HG02973 (cell line): ENCODE data around the gene GPI.
"Not testable (repeated sequence)": the region's sequence is repeated elsewhere in the genome, so short reads cannot be mapped to it uniquely, and the experiment has no call there.

Experiments
- ATAC-seq: cut with Tn5 transposase; IDR thresholded peaks from one replicate; pipeline ENCODE4 v1.9.1; 2021; ENCODE audit warnings: moderate library complexity; ENCODE audit not compliant: unreplicated experiment

The GPI gene

DNA sequence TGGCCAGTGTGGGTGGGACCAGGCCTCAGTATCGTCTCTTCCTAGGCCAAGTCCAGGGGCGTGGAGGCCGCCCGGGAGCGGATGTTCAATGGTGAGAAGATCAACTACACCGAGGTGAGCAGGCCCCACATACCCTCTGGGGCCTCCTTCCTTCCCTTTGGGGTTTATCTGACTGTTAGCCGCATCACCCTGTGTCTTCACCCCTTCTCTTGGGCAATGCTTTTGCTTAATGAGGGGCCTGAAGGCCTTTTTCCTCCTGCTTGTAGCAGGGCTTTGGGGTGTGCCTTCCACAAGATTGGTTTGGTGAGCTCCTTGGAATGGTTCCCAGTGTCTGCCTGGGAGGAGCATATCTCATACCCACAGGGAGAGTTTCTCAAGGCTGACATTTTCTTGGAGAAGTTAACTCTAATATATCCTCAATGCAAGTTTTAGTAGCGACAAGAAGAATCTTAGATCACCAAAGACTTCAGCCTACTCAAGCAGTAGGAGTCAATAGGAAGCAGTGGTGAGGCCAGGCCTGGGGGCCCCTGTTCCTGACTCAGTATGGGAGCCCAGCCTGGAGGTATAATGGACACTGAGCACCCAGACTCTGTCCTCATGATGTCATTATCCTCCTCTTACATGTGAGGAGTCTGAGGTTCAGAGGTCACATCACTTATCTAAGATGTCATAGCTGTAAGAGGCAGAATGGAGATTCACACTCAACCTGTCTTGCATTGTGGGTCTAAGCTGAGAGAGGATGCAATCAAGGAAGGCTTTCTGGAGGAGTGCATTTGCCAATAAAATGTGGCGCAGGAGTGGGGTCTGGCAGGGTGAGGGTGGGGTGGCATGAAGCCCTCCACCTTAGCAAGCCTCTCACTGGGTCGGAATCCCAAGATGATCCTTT, 2.0 kb downstream of the GPI start:
- no peak for ATAC-seq

DNA sequence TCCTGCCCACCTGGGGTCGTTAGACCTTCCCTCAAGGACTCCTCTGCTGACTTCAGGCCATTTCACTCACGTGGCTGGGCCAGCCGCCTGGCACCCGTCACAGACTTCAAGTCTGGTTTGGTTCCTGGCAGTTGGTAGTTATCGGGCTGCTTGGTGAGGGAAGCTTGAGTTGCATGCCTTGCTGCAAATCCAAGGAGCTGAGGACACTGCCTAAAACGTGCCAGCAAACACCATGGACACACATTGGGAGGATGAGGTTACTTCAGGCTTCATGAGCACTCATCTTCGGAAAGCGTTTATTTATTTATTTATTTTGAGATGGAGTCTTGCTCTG, 2.6 kb downstream of the GPI start:
- ATAC-seq, result no peak

DNA sequence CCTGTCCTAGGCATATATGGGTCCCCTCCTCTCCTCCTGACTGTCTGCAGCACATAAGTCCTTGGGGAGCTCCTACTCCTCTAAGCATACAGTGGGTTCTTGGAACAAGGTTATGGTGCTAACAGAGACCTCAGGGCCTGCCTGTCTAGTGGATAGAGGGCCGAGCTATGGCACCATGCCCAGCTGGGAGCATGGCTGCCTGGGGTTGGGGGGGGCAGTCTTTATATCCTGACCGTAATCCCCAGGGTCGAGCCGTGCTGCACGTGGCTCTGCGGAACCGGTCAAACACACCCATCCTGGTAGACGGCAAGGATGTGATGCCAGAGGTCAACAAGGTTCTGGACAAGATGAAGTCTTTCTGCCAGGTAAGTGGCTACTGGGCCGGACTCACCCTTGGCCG, 3.3 kb downstream of the GPI start:
- ATAC-seq, result no peak

DNA sequence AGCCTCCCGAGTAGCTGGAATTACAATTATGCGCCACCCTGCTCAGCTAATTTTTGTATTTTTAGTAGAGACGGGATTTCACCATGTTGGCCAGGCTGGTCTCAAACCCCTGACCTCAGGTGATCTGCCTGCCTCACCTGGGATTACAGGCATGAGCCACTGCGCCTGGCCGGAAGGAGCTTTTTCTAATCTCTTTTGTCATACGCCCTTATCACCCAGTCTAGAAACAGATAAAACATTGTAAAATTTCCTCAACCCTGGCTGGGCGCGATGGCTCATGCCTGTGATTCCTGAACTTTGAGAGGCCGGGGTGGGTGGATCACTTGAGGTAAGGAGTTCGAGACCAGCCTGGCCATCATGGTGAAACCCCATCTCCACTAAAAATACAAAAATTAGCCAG, 4.2 kb downstream of the GPI start:
- not testable (repeated sequence) for ATAC-seq

DNA sequence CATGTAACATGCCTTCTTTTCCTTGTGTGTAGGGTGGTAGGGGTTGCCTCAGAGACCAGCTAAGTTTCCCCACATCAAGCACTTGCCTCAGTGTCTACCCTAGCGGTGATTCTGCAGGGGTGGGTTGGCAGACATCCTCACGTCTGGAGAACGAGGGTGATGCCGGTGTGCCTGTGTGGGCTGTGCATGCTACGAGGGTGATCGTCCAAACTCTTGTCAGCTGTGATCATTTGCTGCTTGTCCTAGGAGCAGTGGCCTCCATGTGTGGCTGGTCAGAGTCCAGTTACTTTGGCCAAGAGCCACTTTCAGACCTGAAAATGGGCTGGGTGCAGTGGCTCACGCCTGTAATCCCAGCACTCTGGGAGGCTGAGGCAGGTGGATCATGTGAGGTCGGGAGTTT, 5.1 kb downstream of the GPI start:
- ATAC-seq, result no peak

GRCh38 chr19:34370983-34371382, 6.0 kb downstream of the GPI start:
- ATAC-seq, result no peak

DNA sequence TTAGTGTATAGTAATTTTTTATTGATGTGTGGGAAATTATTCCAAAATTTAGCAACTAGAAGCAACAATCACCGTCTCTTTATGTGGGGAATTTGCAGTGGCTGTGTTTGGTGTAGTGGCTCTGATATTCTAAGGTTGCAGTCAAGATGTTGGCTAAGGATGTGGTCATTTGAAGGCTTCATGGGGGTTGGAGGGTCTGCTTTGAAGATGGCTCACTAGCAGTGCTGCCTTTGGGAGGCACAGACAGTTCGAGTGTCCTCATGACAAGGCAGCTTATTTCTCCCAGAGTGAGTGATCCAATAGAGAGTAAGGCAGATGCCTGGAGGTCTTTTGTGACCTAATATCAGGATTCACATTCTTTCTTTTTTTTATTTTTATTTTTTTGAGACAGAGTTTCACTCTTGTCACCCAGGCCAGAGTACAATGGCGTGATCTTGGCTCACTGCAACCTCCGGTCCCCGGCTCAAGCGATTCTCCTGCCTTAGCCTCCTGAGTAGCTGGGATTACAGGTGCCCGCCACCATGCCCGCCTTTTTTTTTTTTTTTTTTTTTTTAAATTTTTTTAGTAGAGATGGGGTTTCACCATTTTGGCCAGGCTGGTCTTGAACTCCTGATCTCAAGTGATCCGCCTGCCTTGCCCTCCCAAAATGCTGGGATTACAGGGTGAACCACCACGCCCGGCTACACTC, 8.7 kb downstream of the GPI start:
- no peak for ATAC-seq

DNA sequence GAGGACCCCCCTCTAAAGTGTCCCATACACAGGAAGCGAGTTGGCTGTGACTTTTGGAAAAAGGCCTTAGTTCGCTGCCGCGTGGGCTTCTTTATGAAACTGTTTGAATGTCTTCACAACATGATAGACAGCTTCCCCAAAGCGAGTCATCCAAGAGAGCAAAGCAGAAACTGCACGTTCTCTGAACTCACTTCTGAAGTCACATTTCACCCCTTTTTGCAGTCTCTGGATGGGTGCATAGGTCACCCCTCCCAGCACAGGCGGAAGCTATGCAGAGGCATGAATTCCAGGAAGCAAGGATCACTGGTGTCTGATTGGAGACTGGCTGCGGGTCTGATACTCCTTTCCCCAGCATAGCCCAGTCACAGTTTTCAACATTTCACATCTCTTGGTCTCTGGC, 10.6 kb downstream of the GPI start:
- no peak for ATAC-seq

DNA sequence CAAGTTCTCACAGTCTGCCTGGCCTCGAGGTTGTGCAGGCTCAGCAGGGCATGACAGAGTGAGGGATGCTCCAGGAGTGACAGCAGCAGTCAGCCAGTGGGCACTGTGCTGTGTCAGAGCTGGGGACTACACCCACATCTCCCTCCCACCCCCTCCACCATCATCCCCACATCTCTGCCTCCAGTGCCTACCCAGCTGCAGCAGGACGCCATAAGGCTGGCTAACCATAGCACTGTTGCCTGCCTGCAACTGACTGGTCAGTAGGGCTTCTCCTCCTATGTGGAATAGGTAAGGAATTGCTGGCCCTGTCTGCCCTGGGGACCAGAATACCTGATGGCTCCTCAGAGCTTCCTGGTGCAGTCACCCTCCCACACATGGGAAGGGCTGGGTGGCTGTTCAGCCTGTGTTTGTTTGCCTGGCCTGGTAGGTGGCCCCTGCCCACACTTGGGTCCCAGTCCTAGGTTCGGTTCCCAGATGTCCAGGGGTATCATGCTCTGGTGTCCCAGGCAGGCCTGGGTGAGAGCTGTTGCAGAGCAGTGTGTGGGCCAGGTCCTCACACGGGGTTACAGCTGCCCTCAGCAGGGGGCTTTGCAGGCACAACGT, 15.7 kb downstream of the GPI start:
- no peak for ATAC-seq

DNA sequence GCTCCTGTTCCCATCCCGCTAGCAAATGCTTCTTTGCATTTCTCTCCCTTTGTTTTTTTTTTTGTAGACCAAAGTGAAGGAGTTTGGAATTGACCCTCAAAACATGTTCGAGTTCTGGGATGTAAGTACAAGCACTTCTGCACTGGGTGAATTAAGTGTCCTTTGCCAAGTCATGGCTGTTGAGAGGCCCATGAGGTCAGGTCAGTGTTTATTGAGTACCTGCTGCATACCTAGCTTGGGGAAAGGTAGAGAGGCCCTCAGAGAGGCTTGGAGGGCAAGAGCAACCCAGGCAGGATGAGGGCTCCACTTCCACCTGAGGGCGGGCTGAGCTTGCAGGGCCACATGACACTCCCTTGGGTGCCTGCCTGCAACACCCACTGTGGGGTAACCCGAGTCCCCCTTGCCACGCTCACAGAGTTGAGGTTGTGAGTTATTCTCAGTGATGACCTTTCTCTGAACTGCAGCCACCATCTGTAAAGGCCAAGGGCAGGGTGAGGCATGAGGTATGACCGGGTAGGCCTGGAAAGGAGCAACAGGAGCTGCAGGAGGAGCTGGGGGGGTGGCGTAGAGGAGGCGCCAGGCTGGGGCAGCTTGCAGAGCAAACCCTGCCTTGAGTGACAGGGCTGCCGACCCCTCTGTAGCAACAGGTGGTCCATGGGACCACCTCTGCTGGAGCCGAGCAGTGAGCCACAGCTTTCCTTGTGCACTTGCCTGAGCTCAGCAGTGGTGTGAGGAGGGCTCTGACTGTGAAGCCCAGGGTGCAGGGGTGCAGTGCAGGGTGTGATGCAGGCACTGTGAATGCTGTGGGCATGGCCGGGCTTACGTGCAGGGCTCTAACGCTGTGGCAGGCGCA, 16.6 kb downstream of the GPI start:
- ATAC-seq, result no peak

GRCh38 chr19:34382471-34382870, 17.5 kb downstream of the GPI start:
- no peak for ATAC-seq

DNA sequence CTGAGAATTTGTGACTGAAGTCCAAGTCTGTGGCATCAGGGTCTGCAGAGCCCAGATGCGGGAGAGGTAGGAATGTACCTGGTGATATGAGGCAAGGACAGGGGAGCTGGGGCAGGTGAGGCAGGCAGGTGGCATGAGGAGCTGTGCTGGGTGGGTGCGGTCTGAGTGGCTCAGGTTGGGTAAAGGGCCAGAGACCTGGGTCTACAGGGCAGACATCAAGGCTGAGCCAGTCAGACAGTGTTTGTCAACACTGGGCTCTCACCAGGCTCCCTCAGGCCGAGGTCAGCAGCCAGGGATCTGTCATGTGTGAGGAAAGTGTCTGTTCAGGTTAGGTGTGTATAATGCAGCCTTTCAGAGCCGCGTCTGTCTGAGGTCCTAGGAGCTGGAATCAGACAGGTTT, 18.6 kb downstream of the GPI start:
- ATAC-seq, result no peak

DNA sequence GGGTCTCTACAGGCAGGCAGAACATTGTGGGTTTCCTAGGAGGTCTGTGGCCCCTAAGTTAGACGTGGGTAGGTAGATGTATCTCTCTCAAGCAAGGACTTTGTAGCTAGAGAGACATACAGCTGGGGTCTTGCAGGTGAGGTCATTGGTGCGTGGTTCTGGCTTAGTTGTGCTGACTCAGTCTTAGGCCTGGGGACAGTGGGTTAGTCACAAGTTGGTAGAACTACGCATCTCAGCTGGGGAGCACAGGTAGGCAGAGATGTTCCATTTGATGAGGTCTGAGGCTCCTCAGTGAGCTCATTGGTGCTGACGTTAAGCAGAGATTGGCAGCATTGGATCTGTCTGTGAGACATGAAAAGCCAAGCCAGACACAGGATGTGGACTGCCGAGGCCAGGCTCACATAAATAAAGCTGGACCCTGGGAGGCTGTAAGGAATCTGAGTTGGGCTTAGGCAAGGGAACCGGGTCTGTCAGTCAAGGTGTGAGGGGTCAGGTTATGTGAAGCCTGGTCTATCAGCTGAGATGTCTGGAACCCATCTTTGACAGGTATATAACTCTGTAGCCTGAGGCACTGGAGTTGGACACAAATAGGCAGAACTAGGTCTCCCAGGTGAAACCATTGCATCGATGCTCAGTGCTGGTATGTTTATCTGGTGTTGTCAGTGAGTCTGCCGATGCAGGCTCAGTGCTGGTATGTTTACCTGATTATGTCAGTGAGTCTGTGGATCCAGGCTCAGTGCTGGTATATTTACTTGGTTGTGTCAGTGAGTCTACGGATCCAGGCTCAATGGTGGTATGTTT, 21.8 kb downstream of the GPI start:
- ATAC-seq, result no peak

DNA sequence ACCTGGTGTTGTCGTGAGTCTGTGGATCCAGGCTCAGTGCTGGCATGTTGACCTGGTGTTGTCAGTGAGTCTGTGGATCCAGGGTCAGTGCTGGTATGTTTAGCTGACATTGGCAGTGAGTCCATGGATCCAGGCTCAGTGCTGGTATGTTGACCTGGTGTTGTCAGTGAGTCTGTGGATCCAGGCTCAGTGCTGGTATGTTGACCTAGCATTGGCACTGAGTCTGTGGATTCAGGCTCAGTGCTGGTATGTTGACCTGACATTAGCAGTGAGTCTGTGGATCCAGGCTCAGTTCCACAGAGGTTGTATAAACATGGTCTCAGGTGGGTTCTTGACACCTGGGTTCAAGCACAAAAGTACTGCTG, 22.4 kb downstream of the GPI start:
- ATAC-seq, result no peak

DNA sequence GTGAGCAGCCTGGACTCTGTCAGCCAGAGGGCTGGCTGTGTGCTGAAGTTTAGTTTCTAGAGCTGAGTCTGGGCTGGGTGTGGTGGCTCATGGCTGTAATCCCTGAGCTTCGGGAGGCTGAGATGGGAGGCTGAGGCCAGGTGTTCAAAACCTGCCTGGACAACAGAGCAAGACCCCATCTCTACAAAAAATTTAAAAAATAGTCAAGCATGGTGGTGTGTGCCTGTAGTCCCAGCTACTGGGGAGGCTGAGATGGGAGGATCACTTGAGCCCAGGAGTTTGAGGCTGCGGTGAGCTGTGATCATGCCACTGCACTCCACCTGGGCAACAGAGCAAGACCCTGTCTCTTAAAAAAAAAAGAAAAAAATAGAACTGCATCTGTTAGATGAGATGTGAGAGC, 23.7 kb downstream of the GPI start:
- ATAC-seq, result not testable (repeated sequence)

DNA sequence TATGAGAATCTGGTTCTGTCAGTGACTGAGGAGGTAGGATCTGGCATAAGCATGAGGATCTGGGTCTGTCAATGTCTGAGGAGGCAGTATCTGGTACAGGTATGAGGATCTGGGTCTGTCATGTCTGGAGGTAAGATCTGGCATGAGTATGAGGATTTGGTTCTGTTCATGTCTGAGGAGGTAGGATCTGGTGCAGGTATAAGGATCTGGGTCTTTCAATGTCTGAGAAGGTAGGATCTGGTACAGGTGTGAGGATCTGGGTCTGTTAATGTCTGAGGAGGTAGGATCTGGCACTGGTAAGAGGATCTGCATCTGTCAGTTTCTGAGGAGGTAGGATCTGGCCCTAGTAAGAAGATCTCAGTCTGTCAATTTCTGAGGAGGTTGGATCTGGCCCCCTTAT, 26.8 kb downstream of the GPI start:
- ATAC-seq, result no peak

GRCh38 chr19:34393031-34393430, 28.0 kb downstream of the GPI start:
- no peak for ATAC-seq

- ATAC-seq, result no peak
These were observed 28.6 kb downstream of the GPI start for GRCh38 chr19:34393629-34394028.

DNA sequence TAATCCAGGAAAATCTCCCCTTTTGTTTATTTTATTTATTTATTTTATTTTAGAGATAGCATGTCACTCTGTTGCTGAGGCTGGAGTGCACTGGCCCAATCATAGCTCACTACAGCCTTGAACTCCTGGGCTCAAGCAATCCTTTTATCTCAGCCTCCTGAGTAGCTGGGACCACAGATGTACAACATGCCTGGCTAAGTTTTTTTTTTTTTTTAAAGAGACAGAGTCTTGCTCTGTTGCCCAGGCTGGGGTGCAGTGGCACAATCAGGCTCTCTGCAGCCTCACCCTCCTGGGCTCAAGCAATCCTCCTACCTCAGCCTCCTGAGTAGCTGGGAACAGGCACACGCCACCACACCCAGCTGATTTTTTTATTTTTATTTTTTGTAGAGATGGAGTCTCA, 32.9 kb downstream of the GPI start:
- ATAC-seq, result no peak

- ATAC-seq, result no peak
These were observed 34.9 kb downstream of the GPI start for GRCh38 chr19:34399886-34400285.

DNA sequence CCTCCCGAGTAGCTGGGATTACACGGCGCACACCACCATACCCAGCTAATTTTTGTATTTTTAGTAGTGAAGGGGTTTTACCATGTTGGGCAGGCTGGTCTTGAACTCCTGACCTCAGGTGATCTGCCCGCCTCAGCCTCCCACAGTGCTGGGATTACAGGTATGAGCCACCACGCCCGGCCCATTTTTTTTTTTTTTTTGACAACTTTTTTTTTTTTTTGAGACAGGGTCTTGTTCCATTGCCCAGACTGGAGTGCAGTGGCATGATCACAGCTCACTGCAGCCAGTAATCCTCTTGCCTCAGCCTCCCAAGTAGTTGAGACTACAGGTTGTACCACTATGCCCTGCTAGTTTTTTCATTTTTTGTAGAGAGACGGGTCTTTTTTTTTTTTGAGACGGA, 35.8 kb downstream of the GPI start:
- not testable (repeated sequence) for ATAC-seq
